Natural killer cell (primary cell): ENCODE data around the gene CSMD2. TPM values are rescaled to one million over a fixed set of nuclear protein-coding genes. Genes with fewer than 3 reads are reported as not detected.

Experiments
- ATAC-seq, 3 donors: fragments of 150-1000 bp in 2 of 3; fragments of 200-7000 bp in 1 of 3; cut with Tn5 transposase; 1 replicate in 1 of 3; 2 replicates in 2 of 3; pipeline ENCODE4 v1.10.0; 2021; ENCODE audit warnings: mild to moderate bottlenecking in 2 of 3, moderate library complexity in 2 of 3
- DNase-seq, 2 donors: peaks; one replicate each; pipeline versions ENCODE4 v3.0.0 to v3.0.0-alpha.2; 2013 to 2021; ENCODE audit warnings: mixed read lengths in 1 of 2
- H3K27ac ChIP-seq: one replicate; pipeline ENCODE4 v1.5.1; 2013; ENCODE audit warnings: mild to moderate bottlenecking, low read length
- H3K27me3 ChIP-seq: one replicate; pipeline ENCODE4 v1.6.1; 2013; ENCODE audit warnings: low read length; ENCODE audit not compliant: control insufficient read depth, insufficient read depth
- H3K36me3 ChIP-seq: one replicate; pipeline ENCODE4 v1.6.1; 2013; ENCODE audit warnings: low read length; ENCODE audit not compliant: control insufficient read depth, insufficient read depth
- H3K4me1 ChIP-seq: one replicate; pipeline ENCODE4 v1.6.1; 2013; ENCODE audit warnings: low read length; ENCODE audit not compliant: control insufficient read depth, insufficient read depth
- H3K4me3 ChIP-seq: one replicate; pipeline ENCODE4 v1.5.1; 2013; ENCODE audit warnings: low read length
- H3K9me3 ChIP-seq: one replicate; pipeline ENCODE4 v1.6.1; 2013; ENCODE audit warnings: low read length; ENCODE audit not compliant: control insufficient read depth, insufficient read depth
- H3K27ac Mint-ChIP-seq, 2 donors: one replicate each; pipeline ENCODE4 v1.8.0; 2022; ENCODE audit warnings: mild to moderate bottlenecking in 2 of 2, mixed read lengths in 2 of 2, moderate library complexity in 1 of 2
- H3K27me3 Mint-ChIP-seq, 2 donors: one replicate each; pipeline ENCODE4 v1.8.0; 2022; ENCODE audit warnings: low read depth in 2 of 2, mixed read lengths in 2 of 2
- H3K36me3 Mint-ChIP-seq: one replicate; pipeline ENCODE4 v1.8.0; 2022; ENCODE audit warnings: mixed read lengths
- H3K4me1 Mint-ChIP-seq, 2 donors: one replicate each; pipeline ENCODE4 v1.8.0; 2022; ENCODE audit warnings: mixed read lengths in 2 of 2
- H3K4me3 Mint-ChIP-seq: one replicate; pipeline ENCODE4 v1.8.0; 2022; ENCODE audit warnings: mild to moderate bottlenecking, moderate library complexity, mixed read lengths
- H3K9me3 Mint-ChIP-seq, 2 donors: one replicate each; pipeline ENCODE4 v1.8.0; 2022; ENCODE audit warnings: mixed read lengths in 2 of 2
- CTCF ChIP-seq: fragments of 200-600 bp; IDR thresholded peaks from one replicate; pipeline ENCODE4 v1.8.0; 2022; ENCODE audit warnings: antibody characterized with exemption
- WGBS: methylation state at CpG from one replicate; pipeline ENCODE4 v1.1.7; 2013; ENCODE audit warnings: missing lambda C conversion rate; ENCODE audit not compliant: insufficient coverage; 5-methylcytosine and 5-hydroxymethylcytosine counted together
- intact Hi-C: fragments of 100-400 bp; cut with micrococcal nuclease; formaldehyde crosslinking; loops from one replicate; pipeline ENCODE4 v1.14.2; 2022
- total RNA-seq, 4 donors: library from RNA; stranded (reverse); fragments of 120-200 nt in 1 of 4; gene quantifications; one replicate each; pipeline versions ENCODE4 v1.2.3 to v1.2.4, GENCODE V29; 2013 to 2022

The CSMD2 gene
- total RNA-seq, 3 donors from 2014 or later (not counting 1 experiment from before 2014, with no cell fraction given), result not detected

- H3K4me3 Mint-ChIP-seq, result no peak overlapping the region
- no peaks in the 10 kb centered on the region for H3K4me1 ChIP-seq
- no peak overlapping the region for H3K4me3 ChIP-seq
- peaks cover 4% of the 10 kb centered on the region for H3K27me3 ChIP-seq
- peaks cover 8 to 15% of the 10 kb centered on the region in 2 donors for H3K27me3 Mint-ChIP-seq
- no peak for TF ChIP-seq CTCF
- DNase-seq (no peak), ATAC-seq (no peak)
- intact Hi-C loops, result no loop called here
- H3K27ac Mint-ChIP-seq, result no peak overlapping the region
- no peak overlapping the region for H3K27ac ChIP-seq
- H3K36me3 ChIP-seq, result no peaks in the 10 kb centered on the region
- H3K36me3 Mint-ChIP-seq, result no peaks in the 10 kb centered on the region
- H3K9me3 Mint-ChIP-seq, result peaks cover 0 to 3% of the 10 kb centered on the region in 2 donors
- 85% methylated on average over 2 of the region's 2 CpGs for WGBS
- H3K4me1 Mint-ChIP-seq, result no peaks in the 10 kb centered on the region
- H3K9me3 ChIP-seq, result peaks cover 8% of the 10 kb centered on the region
Observed at GRCh38 chr1:33548721-33549120, 616.3 kb downstream of the CSMD2 start.

GRCh38 chr1:33548319-33548718, 616.7 kb downstream of the CSMD2 start:
- WGBS, result 100% methylated on average over 1 of the region's 2 CpGs
- no peaks in the 10 kb centered on the region for H3K36me3 ChIP-seq
- H3K27me3 Mint-ChIP-seq, result peaks cover 8 to 11% of the 10 kb centered on the region in 2 donors
- intact Hi-C loops, result no loop called here
- no peak for TF ChIP-seq CTCF
- H3K4me1 Mint-ChIP-seq, result no peaks in the 10 kb centered on the region
- H3K4me3 Mint-ChIP-seq, result no peak overlapping the region
- H3K4me3 ChIP-seq, result no peak overlapping the region
- H3K27me3 ChIP-seq, result peaks cover 4% of the 10 kb centered on the region
- ATAC-seq (no peak), DNase-seq (no peak)
- no peaks in the 10 kb centered on the region for H3K36me3 Mint-ChIP-seq
- no peaks in the 10 kb centered on the region for H3K4me1 ChIP-seq
- peaks cover 8% of the 10 kb centered on the region for H3K9me3 ChIP-seq
- no peak overlapping the region for H3K27ac ChIP-seq
- peaks cover 0 to 3% of the 10 kb centered on the region in 2 donors for H3K9me3 Mint-ChIP-seq
- no peak overlapping the region for H3K27ac Mint-ChIP-seq

GRCh38 chr1:33547576-33547975, 617.5 kb downstream of the CSMD2 start:
- Histone ChIP-seq H3K4me3 (no peak overlapping the region), H3K9me3 (peaks cover 8% of the 10 kb centered on the region), H3K27ac (no peak overlapping the region), H3K4me1 (no peaks in the 10 kb centered on the region), H3K27me3 (peaks cover 4% of the 10 kb centered on the region), H3K36me3 (no peaks in the 10 kb centered on the region)
- H3K4me1 Mint-ChIP-seq, result no peaks in the 10 kb centered on the region
- peaks cover 7 to 8% of the 10 kb centered on the region in 2 donors for H3K27me3 Mint-ChIP-seq
- H3K36me3 Mint-ChIP-seq, result no peaks in the 10 kb centered on the region
- TF ChIP-seq CTCF, result no peak
- no peak overlapping the region for H3K4me3 Mint-ChIP-seq
- ATAC-seq, result no peak
- DNase-seq, result no peak
- H3K27ac Mint-ChIP-seq, result no peak overlapping the region
- peaks cover 0 to 3% of the 10 kb centered on the region in 2 donors for H3K9me3 Mint-ChIP-seq
- WGBS, result 75% methylated on average over 3 of the region's 3 CpGs
- intact Hi-C loops, result no loop called here

- Histone ChIP-seq H3K4me3 (no peak overlapping the region), H3K4me1 (no peaks in the 10 kb centered on the region), H3K27me3 (no peaks in the 10 kb centered on the region), H3K27ac (no peak overlapping the region), H3K36me3 (no peaks in the 10 kb centered on the region), H3K9me3 (no peaks in the 10 kb centered on the region)
- Mint-ChIP-seq H3K9me3 (no peaks in the 10 kb centered on the region), H3K4me3 (no peak overlapping the region), H3K27ac (no peak overlapping the region), H3K36me3 (no peaks in the 10 kb centered on the region), H3K4me1 (no peaks in the 10 kb centered on the region), H3K27me3 (peaks cover 2 to 12% of the 10 kb centered on the region in 2 donors)
- ATAC-seq (no peak), DNase-seq (no peak)
- no peak for TF ChIP-seq CTCF
- intact Hi-C loops, result no loop called here
- WGBS, result 91% methylated on average over 6 of the region's 6 CpGs
Observed at GRCh38 chr1:33541966-33542365, 623.1 kb downstream of the CSMD2 start.
